Stimulated activated naive CD8-positive, alpha-beta T cell treated with anti-CD3 and anti-CD28 coated beads, Interleukin-15, amount 100 ng/mL, for 72 hours (primary cell): Measurements from ENCODE around the gene IPMK.
"Not testable (repeated sequence)": the region's sequence is repeated elsewhere in the genome, so short reads cannot be mapped to it uniquely, and the experiment has no call there.

ENCODE experiments used
- ATAC-seq: fragments of 150-1000 bp; cut with Tn5 transposase; 2 replicates; pipeline ENCODE4 v1.10.0; 2021; ENCODE audit warnings: mild to moderate bottlenecking, moderate library complexity
- DNase-seq, 2 donors: peaks; one replicate each; pipeline ENCODE4 v3.0.0; 2021 to 2022
- H3K27ac Mint-ChIP-seq, 2 donors: one replicate each; pipeline ENCODE4 v1.8.0; 2022; ENCODE audit warnings: mild to moderate bottlenecking in 2 of 2, mixed read lengths in 2 of 2, moderate library complexity in 2 of 2
- H3K27me3 Mint-ChIP-seq: one replicate; pipeline ENCODE4 v1.8.0; 2022; ENCODE audit warnings: mixed read lengths
- H3K4me1 Mint-ChIP-seq: one replicate; pipeline ENCODE4 v1.8.0; 2022; ENCODE audit warnings: mild to moderate bottlenecking, mixed read lengths
- H3K4me3 Mint-ChIP-seq, 2 donors: one replicate each; pipeline ENCODE4 v1.8.0; 2022; ENCODE audit warnings: mild to moderate bottlenecking in 2 of 2, mixed read lengths in 2 of 2, moderate library complexity in 1 of 2
- H3K9me3 Mint-ChIP-seq, 2 donors: one replicate each; pipeline ENCODE4 v1.8.0; 2022; ENCODE audit warnings: mixed read lengths in 2 of 2

The IPMK gene

GRCh38 chr10:58164517-58164916 is 103.2 kb downstream of the IPMK start:
- Mint-ChIP-seq H3K4me1 (no peaks in the 10 kb centered on the region), H3K4me3 (no peak overlapping the region), H3K9me3 (no peaks in the 10 kb centered on the region), H3K27ac (no peak overlapping the region), H3K27me3 (peaks cover 24% of the 10 kb centered on the region)
- DNase-seq (no peak), ATAC-seq (no peak)

GRCh38 chr10:58158806-58159205 is 108.9 kb downstream of the IPMK start:
- no peaks in the 10 kb centered on the region for H3K4me1 Mint-ChIP-seq
- DNase-seq = no peak
- no peak overlapping the region for H3K27ac Mint-ChIP-seq
- no peak for ATAC-seq
- no peaks in the 10 kb centered on the region for H3K9me3 Mint-ChIP-seq
- H3K4me3 Mint-ChIP-seq = no peak overlapping the region
- peaks cover 38% of the 10 kb centered on the region for H3K27me3 Mint-ChIP-seq

GRCh38 chr10:58157076-58157766 is 110.5 kb downstream of the IPMK start:
- no peaks in the 10 kb centered on the region for H3K9me3 Mint-ChIP-seq
- ATAC-seq (peak; percentile 93), DNase-seq (peak in 1 of 2 donors; percentile 51)
- no peaks in the 10 kb centered on the region for H3K4me1 Mint-ChIP-seq
- no peak overlapping the region for H3K4me3 Mint-ChIP-seq
- H3K27ac Mint-ChIP-seq = no peak overlapping the region
- H3K27me3 Mint-ChIP-seq = peaks cover 48% of the 10 kb centered on the region

GRCh38 chr10:58155941-58156340 is 111.8 kb downstream of the IPMK start:
- not testable (repeated sequence) for H3K27ac Mint-ChIP-seq, H3K4me3 Mint-ChIP-seq, H3K9me3 Mint-ChIP-seq, H3K4me1 Mint-ChIP-seq, DNase-seq, ATAC-seq
- H3K27me3 Mint-ChIP-seq = peaks cover 57% of the 10 kb centered on the region

- no peaks in the 10 kb centered on the region for H3K4me1 Mint-ChIP-seq
- H3K9me3 Mint-ChIP-seq = no peaks in the 10 kb centered on the region
Observed at GRCh38 chr10:58153751-58154150, 113.9 kb downstream of the IPMK start.

GRCh38 chr10:58152673-58153263 is 114.9 kb downstream of the IPMK start:
- DNase-seq (peak; percentile 13 to 34), ATAC-seq (peak; percentile 42)
- H3K27me3 Mint-ChIP-seq = peaks cover 44% of the 10 kb centered on the region
- no peaks in the 10 kb centered on the region for H3K4me1 Mint-ChIP-seq
- no peak overlapping the region for H3K4me3 Mint-ChIP-seq
- no peak overlapping the region for H3K27ac Mint-ChIP-seq
- no peaks in the 10 kb centered on the region for H3K9me3 Mint-ChIP-seq

More at GRCh38 chr10:58153751-58154150, 113.9 kb downstream of the IPMK start:
- H3K27me3 Mint-ChIP-seq = peaks cover 54% of the 10 kb centered on the region
- ATAC-seq = no peak
- H3K27ac Mint-ChIP-seq = no peak overlapping the region
- DNase-seq = no peak
- no peak overlapping the region for H3K4me3 Mint-ChIP-seq

GRCh38 chr10:58150290-58150689 is 117.4 kb downstream of the IPMK start:
- no peak for ATAC-seq
- H3K27me3 Mint-ChIP-seq = peaks cover 39% of the 10 kb centered on the region
- no peak overlapping the region for H3K4me3 Mint-ChIP-seq
- no peak for DNase-seq
- no peak overlapping the region for H3K27ac Mint-ChIP-seq
- H3K4me1 Mint-ChIP-seq = no peaks in the 10 kb centered on the region
- H3K9me3 Mint-ChIP-seq = no peaks in the 10 kb centered on the region

- peaks cover 14% of the 10 kb centered on the region for H3K27me3 Mint-ChIP-seq
- no peak overlapping the region for H3K4me3 Mint-ChIP-seq
- H3K27ac Mint-ChIP-seq = no peak overlapping the region
- H3K4me1 Mint-ChIP-seq = peaks cover 11% of the 10 kb centered on the region
- DNase-seq (peak in 1 of 2 donors; percentile 15), ATAC-seq (peak; percentile 76)
- H3K9me3 Mint-ChIP-seq = peaks cover 5 to 8% of the 10 kb centered on the region in 2 donors
Observed at GRCh38 chr10:58143944-58144343, 123.8 kb downstream of the IPMK start.
